Measurements from ENCODE around the gene SKP1.

GRCh38 chr5:134223406-134224248 is 46.9 kb upstream of the SKP1 start:
- TF ChIP-seq CTCF (IDR thresholded peaks at IDR 0.05; ENCODE audit: low read depth, low read length) (no peak), EZH2phosphoT487 (IDR thresholded peaks at IDR 0.05; ENCODE audit: low read depth) (no peak)
